Endothelial cell of umbilical vein (primary cell): ENCODE measurements around the gene LIPI. TPM values are rescaled to one million over a fixed set of nuclear protein-coding genes. Genes with fewer than 3 reads are reported as not detected.

ENCODE experiments used
- BruUV-seq: library from RNA; stranded (reverse); fragments of 400-500 nt; replicated peaks from 2 replicates; lab custom pipeline; 2021; lab: Mats Ljungman, UMichigan
- CTCF ChIA-PET: fragments of 300-600, 350-600 bp; sonication (Branson Sonifier 250); formaldehyde crosslinking; loops from one replicate; lab custom pipeline; 2021; ENCODE audit warnings: antibody characterized with exemption, inconsistent platforms; lab: Charles Lee
- POLR2A ChIA-PET: fragments of 300-600, 350-600 bp; sonication (Branson Sonifier 250); formaldehyde crosslinking; loops from one replicate; lab custom pipeline; 2021; ENCODE audit warnings: antibody characterized with exemption, inconsistent platforms; lab: Charles Lee
- DNase-seq: peaks from one replicate; pipeline ENCODE4 v3.0.0-alpha.2; 2011; ENCODE audit warnings: low read depth, low spot score
- FAIRE-seq: peaks from 2 replicates; lab custom pipeline; 2011; peaks lifted over from hg19 to GRCh38; lab: Jason Lieb, UNC
- H2AFZ ChIP-seq: 2 replicates; pipeline ENCODE4 v1.6.0; 2012; ENCODE audit warnings: low read depth, low read length, control low read depth, inconsistent platforms
- H3K27ac ChIP-seq: 2 replicates; pipeline ENCODE4 v1.5.1; 2011; ENCODE audit warnings: low read depth, mild to moderate bottlenecking, control low read depth, low read length, moderate library complexity; ENCODE audit not compliant: insufficient read depth
- H3K27me3 ChIP-seq, 2 experiments: 2 replicates each; pipeline versions ENCODE4 v1.6.0 to v1.6.1; 2011; ENCODE audit warnings: low read length in 2 of 2, mixed read lengths in 1 of 2; ENCODE audit not compliant: control insufficient read depth in 2 of 2, insufficient read depth in 2 of 2
- H3K36me3 ChIP-seq, 2 experiments: 2 replicates in 1 of 2; 3 replicates in 1 of 2; pipeline ENCODE4 v1.5.1; 2011; ENCODE audit warnings: low read length in 2 of 2, mild to moderate bottlenecking in 1 of 2, moderate library complexity in 1 of 2; ENCODE audit not compliant: control insufficient read depth in 2 of 2, insufficient read depth in 2 of 2; ENCODE audit errors: extremely low read depth in 1 of 2
- H3K4me1 ChIP-seq: 3 replicates; pipeline ENCODE4 v1.5.1; 2011; ENCODE audit warnings: mild to moderate bottlenecking, low read length; ENCODE audit not compliant: control insufficient read depth, insufficient read depth; ENCODE audit errors: extremely low read depth
- H3K4me2 ChIP-seq: 2 replicates; pipeline ENCODE4 v1.6.1; 2011; ENCODE audit warnings: low read length, control low read depth, mixed read lengths; ENCODE audit not compliant: insufficient read depth
- H3K4me3 ChIP-seq, 3 experiments: fragments of 200-600 bp in 1 of 3; sonication (generic), shearing (Covaris generic) in 1 of 3; replicated peaks in 1 of 3; 2 replicates each; pipeline ENCODE4 v1.5.1; 2011 to 2016; ENCODE audit warnings: control low read depth in 3 of 3, low read length in 3 of 3, mild to moderate bottlenecking in 2 of 3, inconsistent platforms in 1 of 3, low read depth in 1 of 3, moderate library complexity in 1 of 3; ENCODE audit not compliant: insufficient read depth in 1 of 3
- H3K79me2 ChIP-seq: 2 replicates; pipeline ENCODE4 v1.6.0; 2012; ENCODE audit warnings: low read length, inconsistent platforms; ENCODE audit not compliant: control insufficient read depth, insufficient read depth
- H3K9ac ChIP-seq: replicated peaks from 2 replicates; pipeline ENCODE3; 2011; ENCODE audit warnings: low read length, control low read depth; ENCODE audit not compliant: insufficient read depth; ENCODE audit errors: extremely low read depth
- H3K9me1 ChIP-seq: replicated peaks from 3 replicates; pipeline ENCODE4 v1.6.0; 2011; ENCODE audit warnings: mild to moderate bottlenecking, low read length; ENCODE audit not compliant: control insufficient read depth, insufficient read depth; ENCODE audit errors: extremely low read depth
- H3K9me3 ChIP-seq: replicated peaks from 2 replicates; pipeline ENCODE4 v1.5.1; 2012; ENCODE audit warnings: low read length, inconsistent platforms; ENCODE audit not compliant: control insufficient read depth, insufficient read depth
- H4K20me1 ChIP-seq: replicated peaks from 2 replicates; pipeline ENCODE3; 2011; ENCODE audit warnings: mild to moderate bottlenecking, low read length; ENCODE audit not compliant: control insufficient read depth, insufficient read depth; ENCODE audit errors: extremely low read depth
- EZH2 ChIP-seq: IDR thresholded peaks from 2 replicates; pipeline ENCODE4 v1.6.1; 2012; ENCODE audit warnings: borderline replicate concordance, low read depth, mild to moderate bottlenecking, moderate library complexity, low read length, inconsistent platforms; ENCODE audit not compliant: severe bottlenecking
- FOS ChIP-seq: IDR thresholded peaks from 2 replicates; pipeline ENCODE4 v1.6.1; 2011; ENCODE audit warnings: mild to moderate bottlenecking, low read length, moderate library complexity, borderline replicate concordance; ENCODE audit not compliant: insufficient read depth
- GATA2 ChIP-seq: IDR thresholded peaks from 2 replicates; pipeline ENCODE4 v1.7.0; 2011; ENCODE audit warnings: low read depth, mild to moderate bottlenecking, moderate library complexity, mixed read lengths, low read length; ENCODE audit not compliant: insufficient read length, insufficient read depth
- JUN ChIP-seq: IDR thresholded peaks from 2 replicates; pipeline ENCODE4 v1.6.1; 2011; ENCODE audit warnings: borderline replicate concordance, low read depth; ENCODE audit not compliant: insufficient read length, insufficient read depth
- MYC ChIP-seq: IDR thresholded peaks from one replicate; pipeline ENCODE4 v1.6.1; 2011; ENCODE audit warnings: mild to moderate bottlenecking, low read depth, low read length
- POLR2A ChIP-seq: IDR thresholded peaks from 2 replicates; pipeline ENCODE4 v1.6.1; 2012; ENCODE audit warnings: low read depth, mild to moderate bottlenecking, control low read depth, low read length
- POLR2AphosphoS5 ChIP-seq: IDR thresholded peaks from 2 replicates; pipeline ENCODE4 v1.6.1; 2012; ENCODE audit warnings: low read depth, mild to moderate bottlenecking, control low read depth, low read length, moderate library complexity; ENCODE audit not compliant: insufficient read depth
- dilution Hi-C: fragments of 300-500 bp; cut with MboI; formaldehyde crosslinking; loops from one replicate; pipeline ENCODE4 v1.15.0; 2019; ENCODE audit warnings: low sequenced_read_pairs; ENCODE audit not compliant: extremely low pct_ligation_motif_present
- intact Hi-C: fragments of 100-400 bp; cut with micrococcal nuclease; formaldehyde crosslinking; loops from one replicate; pipeline ENCODE4 v1.10.0; 2022
- polyA plus RNA-seq, 4 experiments: library from polyadenylated mRNA; depleted of rRNA in 3 of 4; stranded (reverse) in 3 of 4; unstranded in 1 of 4; fragments of >200 nt; gene quantifications; 2 replicates each; pipeline versions ENCODE4 v1.2.1 to v1.2.3, GENCODE V29; 2011 to 2012; ENCODE audit warnings: missing spikeins in 1 of 4
- total RNA-seq: library from RNA; stranded (reverse); gene quantifications from 2 replicates; pipeline ENCODE4 v1.2.3, GENCODE V29; 2021
- TF ChIP-seq, protein P1 (sequence below): IDR thresholded peaks from 2 replicates; pipeline ENCODE4 v1.6.1; 2011; ENCODE audit not compliant: insufficient read depth, insufficient read length
- TF ChIP-seq, protein P2 (sequence below), 2 donors: IDR thresholded peaks; 1 replicate in 1 of 2; 2 replicates in 1 of 2; pipeline ENCODE4 v1.5.1; 2011; ENCODE audit warnings: low read length in 2 of 2, mild to moderate bottlenecking in 2 of 2, moderate library complexity in 2 of 2, control low read depth in 1 of 2, inconsistent platforms in 1 of 2, low read depth in 1 of 2; ENCODE audit not compliant: insufficient read depth in 1 of 2; ENCODE audit errors: extremely low read depth in 1 of 2

LIPI gene
- total and polyA plus RNA-seq, 2 donors (not counting 3 experiments of a cell fraction or from before 2014, with no cell fraction given): not detected

- H4K20me1 ChIP-seq: no peaks in the 10 kb centered on the region
- no peaks in the 10 kb centered on the region for H3K4me1 ChIP-seq
- CTCF ChIA-PET: interaction anchor here (1.2 kb wide), 1 partner anchor 12 kb away, joined by 3 read pairs; no protein-coding TSS in a partner anchor
- BruUV-seq: no TSS peak
- H3K9me1 ChIP-seq: no peaks in the 10 kb centered on the region
- H3K9ac ChIP-seq: no peak overlapping the region
- H3K36me3 ChIP-seq: no peaks in the 10 kb centered on the region
- H3K27me3 ChIP-seq: no peaks in the 10 kb centered on the region
- POLR2A ChIA-PET: no interaction called here
- no peak for FAIRE-seq
- H3K4me2 ChIP-seq: no peak overlapping the region
- H3K9me3 ChIP-seq: peaks cover 7% of the 10 kb centered on the region
- H3K79me2 ChIP-seq: no peaks in the 10 kb centered on the region
- intact Hi-C loops: no loop called here
- no peak overlapping the region for H2AFZ ChIP-seq
- dilution Hi-C loops: no loop called here
- H3K4me3 ChIP-seq: no peak overlapping the region
- H3K27ac ChIP-seq: no peak overlapping the region
- DNase-seq: no peak
- TF ChIP-seq, protein P1, sequence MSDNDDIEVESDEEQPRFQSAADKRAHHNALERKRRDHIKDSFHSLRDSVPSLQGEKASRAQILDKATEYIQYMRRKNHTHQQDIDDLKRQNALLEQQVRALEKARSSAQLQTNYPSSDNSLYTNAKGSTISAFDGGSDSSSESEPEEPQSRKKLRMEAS: no peak
- TF ChIP-seq, protein P2, sequence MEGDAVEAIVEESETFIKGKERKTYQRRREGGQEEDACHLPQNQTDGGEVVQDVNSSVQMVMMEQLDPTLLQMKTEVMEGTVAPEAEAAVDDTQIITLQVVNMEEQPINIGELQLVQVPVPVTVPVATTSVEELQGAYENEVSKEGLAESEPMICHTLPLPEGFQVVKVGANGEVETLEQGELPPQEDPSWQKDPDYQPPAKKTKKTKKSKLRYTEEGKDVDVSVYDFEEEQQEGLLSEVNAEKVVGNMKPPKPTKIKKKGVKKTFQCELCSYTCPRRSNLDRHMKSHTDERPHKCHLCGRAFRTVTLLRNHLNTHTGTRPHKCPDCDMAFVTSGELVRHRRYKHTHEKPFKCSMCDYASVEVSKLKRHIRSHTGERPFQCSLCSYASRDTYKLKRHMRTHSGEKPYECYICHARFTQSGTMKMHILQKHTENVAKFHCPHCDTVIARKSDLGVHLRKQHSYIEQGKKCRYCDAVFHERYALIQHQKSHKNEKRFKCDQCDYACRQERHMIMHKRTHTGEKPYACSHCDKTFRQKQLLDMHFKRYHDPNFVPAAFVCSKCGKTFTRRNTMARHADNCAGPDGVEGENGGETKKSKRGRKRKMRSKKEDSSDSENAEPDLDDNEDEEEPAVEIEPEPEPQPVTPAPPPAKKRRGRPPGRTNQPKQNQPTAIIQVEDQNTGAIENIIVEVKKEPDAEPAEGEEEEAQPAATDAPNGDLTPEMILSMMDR (IDR thresholded peaks at IDR 0.05; ENCODE audit: extremely low read depth in 1 of 2, insufficient read depth in 1 of 2, low read depth in 1 of 2, low read length in 2 of 2): no peak
- TF ChIP-seq POLR2A (no peak), EZH2 (no peak), GATA2 (no peak), JUN (no peak), FOS (no peak), POLR2AphosphoS5 (no peak), MYC (no peak)
Measured at GRCh38 chr21:14080040-14080763, 130.6 kb downstream of the LIPI start.
